C1 segment of cervical spinal cord (tissue), 14 donors: ENCODE data around the gene RGP1.

Experiments
- DNase-seq, 14 donors: peaks; one replicate each; lab custom pipeline; 2025; lab: John Stamatoyannopoulos, UW

The RGP1 gene

GRCh38 chr9:35801328-35802128, 52.4 kb downstream of the RGP1 start:
- no peak for DNase-seq

- DNase-seq: no peak
Measured at GRCh38 chr9:35806101-35806500, 57.0 kb downstream of the RGP1 start.
